ENCODE data around the gene CAMTA1. TPM values are rescaled to one million over a fixed set of nuclear protein-coding genes. Genes with fewer than 3 reads are reported as not detected.

CAMTA1 gene
- total RNA-seq, 1 experiment from 2014 or later: 82.2 TPM

- Histone ChIP-seq H3K27me3 (ENCODE audit: control insufficient read depth, insufficient read depth, low read length) (no peaks in the 10 kb centered on the region), H3K36me3 (ENCODE audit: control insufficient read depth, insufficient read depth, low read length) (no peaks in the 10 kb centered on the region), H3K4me3 (ENCODE audit: low read depth in 2 of 2, low read length in 2 of 2) (no peak overlapping the region), H3K9me3 (ENCODE audit: control insufficient read depth, insufficient read depth, low read depth, low read length) (no peaks in the 10 kb centered on the region), H3K27ac (ENCODE audit: low read length) (no peak overlapping the region), H3K4me1 (ENCODE audit: control insufficient read depth, insufficient read depth, low read length) (peaks cover 19% of the 10 kb centered on the region)
- in situ Hi-C loops (cut with HindIII; ENCODE audit: low pct_unique_long_range_greater_than_20kb, low sequenced_read_pairs) (no loop called here), intact Hi-C loops (cut with micrococcal nuclease; ENCODE audit: unreplicated experiment) (no loop called here)
- DNase-seq (ENCODE audit: low read depth, low spot score) (no peak), ATAC-seq (no peak)
- ChIA-PET POLR2A (no interaction called here), CTCF (no interaction called here)
- no TSS peak for BruUV-seq (replicated peaks)
- TF ChIP-seq CTCF (IDR thresholded peaks at IDR 0.05): no peak
- no peak for TF ChIP-seq POLR2AphosphoS5 (IDR thresholded peaks at IDR 0.05; ENCODE audit: low read depth, low read length)
- TF ChIP-seq REST (IDR thresholded peaks at IDR 0.05; ENCODE audit: insufficient read depth in 1 of 2, low read depth in 2 of 2, low read length in 1 of 2): no peak
Measured at GRCh38 chr1:7261490-7261889, 476.2 kb downstream of the CAMTA1 start.

- H3K27me3 ChIP-seq (ENCODE audit: control insufficient read depth, insufficient read depth, low read length): no peaks in the 10 kb centered on the region
- in situ Hi-C loops (cut with HindIII; ENCODE audit: low pct_unique_long_range_greater_than_20kb, low sequenced_read_pairs): no loop called here
- intact Hi-C loops (cut with micrococcal nuclease; ENCODE audit: unreplicated experiment): no loop called here
- no peak for ATAC-seq
- no peak overlapping the region for H3K4me3 ChIP-seq (ENCODE audit: low read depth in 2 of 2, low read length in 2 of 2)
- BruUV-seq (replicated peaks): no TSS peak
- no peak for TF ChIP-seq SIN3A (IDR thresholded peaks at IDR 0.05; ENCODE audit: borderline replicate concordance, insufficient read depth, low read depth, low read length)
- no peak for TF ChIP-seq TCF7L2 (IDR thresholded peaks at IDR 0.05; ENCODE audit: low read depth, low read length)
- no peak for TF ChIP-seq CTCF (IDR thresholded peaks at IDR 0.05)
- TF ChIP-seq REST (IDR thresholded peaks at IDR 0.05; ENCODE audit: insufficient read depth in 1 of 2, low read depth in 2 of 2, low read length in 1 of 2): no peak
- TF ChIP-seq POLR2AphosphoS5 (IDR thresholded peaks at IDR 0.05; ENCODE audit: low read depth, low read length): no peak
- no peak for DNase-seq (ENCODE audit: low read depth, low spot score)
- CTCF ChIA-PET: no interaction called here
- H3K9me3 ChIP-seq (ENCODE audit: control insufficient read depth, insufficient read depth, low read depth, low read length): no peaks in the 10 kb centered on the region; the same call in 1 of the 2 replicates
- H3K36me3 ChIP-seq (ENCODE audit: control insufficient read depth, insufficient read depth, low read length): no peaks in the 10 kb centered on the region
- POLR2A ChIA-PET: no interaction called here
- H3K4me1 ChIP-seq (ENCODE audit: control insufficient read depth, insufficient read depth, low read length): peaks cover 21% of the 10 kb centered on the region
- H3K27ac ChIP-seq (ENCODE audit: low read length): no peak overlapping the region
Measured at GRCh38 chr1:7262611-7263010, 477.4 kb downstream of the CAMTA1 start.
